ENCODE measurements around the gene PRDM5. TPM values are rescaled to one million over a fixed set of nuclear protein-coding genes. Genes with fewer than 3 reads are reported as not detected.

The PRDM5 gene
- total RNA-seq, 1 donor from 2014 or later: 7.3 TPM

- H3K27me3 ChIP-seq (ENCODE audit: control insufficient read depth, insufficient read depth, low read length): no peaks in the 10 kb centered on the region
- DNase-seq (ENCODE audit: low read depth): no peak
- H3K4me3 ChIP-seq (ENCODE audit: low read depth, low read length): no peak overlapping the region
- no peaks in the 10 kb centered on the region for H3K36me3 ChIP-seq (ENCODE audit: control insufficient read depth, insufficient read depth, low read length)
- no peak for TF ChIP-seq CTCF (IDR thresholded peaks at IDR 0.05; ENCODE audit: insufficient read depth, low read length, poor library complexity, severe bottlenecking)
Measured at GRCh38 chr4:120864969-120865368, 57.6 kb downstream of the PRDM5 start.

GRCh38 chr4:120862432-120862831, 60.1 kb downstream of the PRDM5 start:
- Histone ChIP-seq H3K4me3 (ENCODE audit: low read depth, low read length) (no peak overlapping the region), H3K27me3 (ENCODE audit: control insufficient read depth, insufficient read depth, low read length) (no peaks in the 10 kb centered on the region), H3K36me3 (ENCODE audit: control insufficient read depth, insufficient read depth, low read length) (no peaks in the 10 kb centered on the region)
- no peak for DNase-seq (ENCODE audit: low read depth)
- no peak for TF ChIP-seq CTCF (IDR thresholded peaks at IDR 0.05; ENCODE audit: insufficient read depth, low read length, poor library complexity, severe bottlenecking)

GRCh38 chr4:120861852-120862251, 60.7 kb downstream of the PRDM5 start:
- H3K4me3 ChIP-seq (ENCODE audit: low read depth, low read length): no peak overlapping the region
- TF ChIP-seq CTCF (IDR thresholded peaks at IDR 0.05; ENCODE audit: insufficient read depth, low read length, poor library complexity, severe bottlenecking): no peak
- no peak for DNase-seq (ENCODE audit: low read depth)
- no peaks in the 10 kb centered on the region for H3K36me3 ChIP-seq (ENCODE audit: control insufficient read depth, insufficient read depth, low read length)
- no peaks in the 10 kb centered on the region for H3K27me3 ChIP-seq (ENCODE audit: control insufficient read depth, insufficient read depth, low read length)

- TF ChIP-seq CTCF (IDR thresholded peaks at IDR 0.05; ENCODE audit: insufficient read depth, low read length, poor library complexity, severe bottlenecking): no peak
- no peak for DNase-seq (ENCODE audit: low read depth)
Measured at GRCh38 chr4:120858776-120859175, 63.8 kb downstream of the PRDM5 start.

GRCh38 chr4:120857312-120857711, 65.2 kb downstream of the PRDM5 start:
- Histone ChIP-seq H3K4me3 (ENCODE audit: low read depth, low read length) (no peak overlapping the region), H3K36me3 (ENCODE audit: control insufficient read depth, insufficient read depth, low read length) (no peaks in the 10 kb centered on the region), H3K27me3 (ENCODE audit: control insufficient read depth, insufficient read depth, low read length) (no peaks in the 10 kb centered on the region)
- no peak for TF ChIP-seq CTCF (IDR thresholded peaks at IDR 0.05; ENCODE audit: insufficient read depth, low read length, poor library complexity, severe bottlenecking)
- DNase-seq (ENCODE audit: low read depth): no peak

More at GRCh38 chr4:120858776-120859175, 63.8 kb downstream of the PRDM5 start:
- Histone ChIP-seq H3K4me3 (ENCODE audit: low read depth, low read length) (no peak overlapping the region), H3K27me3 (ENCODE audit: control insufficient read depth, insufficient read depth, low read length) (no peaks in the 10 kb centered on the region), H3K36me3 (ENCODE audit: control insufficient read depth, insufficient read depth, low read length) (no peaks in the 10 kb centered on the region)

GRCh38 chr4:120856294-120856693, 66.2 kb downstream of the PRDM5 start:
- no peaks in the 10 kb centered on the region for H3K36me3 ChIP-seq (ENCODE audit: control insufficient read depth, insufficient read depth, low read length)
- H3K4me3 ChIP-seq (ENCODE audit: low read depth, low read length): no peak overlapping the region
- H3K27me3 ChIP-seq (ENCODE audit: control insufficient read depth, insufficient read depth, low read length): no peaks in the 10 kb centered on the region
- DNase-seq (ENCODE audit: low read depth): no peak
- no peak for TF ChIP-seq CTCF (IDR thresholded peaks at IDR 0.05; ENCODE audit: insufficient read depth, low read length, poor library complexity, severe bottlenecking)
